NB4 (cell line): ENCODE measurements around the gene F7.

ENCODE experiments used
- CTCF ChIP-seq: IDR thresholded peaks from one replicate; pipeline ENCODE4 v1.5.1; 2012; ENCODE audit warnings: low read depth, low read length
- MAX ChIP-seq: IDR thresholded peaks from 2 replicates; pipeline ENCODE4 v1.6.1; 2011; ENCODE audit warnings: low read depth, low read length

GRCh38 chr13:113094410-113094800, 11.2 kb upstream of the F7 start:
- no peak for TF ChIP-seq CTCF
- TF ChIP-seq MAX: no peak
